ENCODE data around the gene VAMP8.
"Not testable (repeated sequence)": the region's sequence is repeated elsewhere in the genome, so short reads cannot be mapped to it uniquely, and the experiment has no call there.

VAMP8 gene

GRCh38 chr2:85600951-85601770 is 23.8 kb downstream of the VAMP8 start:
- DNase-seq: no peak

- no peak for DNase-seq
These were observed 24.5 kb downstream of the VAMP8 start for GRCh38 chr2:85601771-85602475.

DNA sequence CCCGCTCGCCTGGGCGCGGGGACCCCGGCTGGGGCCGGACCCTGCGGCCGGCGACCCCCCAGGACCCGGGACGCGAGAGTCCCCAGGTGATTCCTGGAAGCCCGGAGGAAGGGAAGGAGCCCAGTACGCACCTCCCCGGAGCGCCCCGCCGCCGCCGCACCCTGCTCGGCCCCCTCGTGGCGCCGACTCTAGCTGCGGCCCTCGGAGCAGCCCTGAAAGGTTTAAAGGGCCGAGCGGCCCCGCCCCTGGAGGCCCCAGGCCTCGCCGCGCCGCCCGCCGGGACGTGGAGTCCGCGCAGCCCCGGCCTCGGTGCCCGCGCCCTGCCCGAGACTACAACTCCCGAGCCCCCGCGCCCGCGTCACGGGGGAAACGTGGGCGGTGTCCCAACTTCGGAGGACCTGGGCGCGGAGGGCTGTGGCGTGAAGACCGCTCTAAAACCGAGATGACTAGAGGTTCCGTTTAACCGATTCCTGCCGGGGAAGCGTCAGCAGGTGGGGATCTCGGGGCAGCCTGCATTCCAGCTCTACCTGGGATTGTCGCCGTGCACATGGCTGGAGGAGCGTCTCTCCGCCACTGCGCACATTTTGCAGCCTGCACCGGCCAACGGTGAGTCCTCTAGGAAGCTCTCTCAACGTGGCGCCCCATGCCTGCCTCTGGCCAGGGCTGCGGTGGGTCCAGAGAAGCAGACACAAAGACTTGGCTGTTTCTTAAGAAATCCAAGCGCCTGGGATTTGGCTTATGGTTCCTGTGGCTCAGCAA is 25.3 kb downstream of the VAMP8 start, which contains the start of gene TMEM150A:
TMEM150A (minus strand) TSS at position 223 of the 759 bp plus-strand sequence. CDS start 750 bp downstream, outside the sequence.
- peak; percentile 60 for DNase-seq

DNA sequence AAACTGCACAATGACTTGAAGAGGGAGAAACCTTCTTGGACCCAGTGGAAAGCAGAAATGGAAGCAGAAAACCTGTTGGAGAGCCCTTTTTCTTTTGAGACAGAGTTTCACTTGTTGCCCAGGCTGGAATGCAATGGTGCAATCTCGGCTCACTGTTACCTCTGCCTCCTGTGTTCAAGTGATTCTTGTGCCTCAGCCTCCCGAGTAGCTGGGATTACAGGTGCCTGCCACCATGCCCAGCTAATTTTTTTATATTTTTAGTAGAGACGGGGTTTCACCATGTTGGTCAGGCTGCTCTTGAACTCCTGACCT is 26.7 kb downstream of the VAMP8 start:
- DNase-seq: not testable (repeated sequence)

DNA sequence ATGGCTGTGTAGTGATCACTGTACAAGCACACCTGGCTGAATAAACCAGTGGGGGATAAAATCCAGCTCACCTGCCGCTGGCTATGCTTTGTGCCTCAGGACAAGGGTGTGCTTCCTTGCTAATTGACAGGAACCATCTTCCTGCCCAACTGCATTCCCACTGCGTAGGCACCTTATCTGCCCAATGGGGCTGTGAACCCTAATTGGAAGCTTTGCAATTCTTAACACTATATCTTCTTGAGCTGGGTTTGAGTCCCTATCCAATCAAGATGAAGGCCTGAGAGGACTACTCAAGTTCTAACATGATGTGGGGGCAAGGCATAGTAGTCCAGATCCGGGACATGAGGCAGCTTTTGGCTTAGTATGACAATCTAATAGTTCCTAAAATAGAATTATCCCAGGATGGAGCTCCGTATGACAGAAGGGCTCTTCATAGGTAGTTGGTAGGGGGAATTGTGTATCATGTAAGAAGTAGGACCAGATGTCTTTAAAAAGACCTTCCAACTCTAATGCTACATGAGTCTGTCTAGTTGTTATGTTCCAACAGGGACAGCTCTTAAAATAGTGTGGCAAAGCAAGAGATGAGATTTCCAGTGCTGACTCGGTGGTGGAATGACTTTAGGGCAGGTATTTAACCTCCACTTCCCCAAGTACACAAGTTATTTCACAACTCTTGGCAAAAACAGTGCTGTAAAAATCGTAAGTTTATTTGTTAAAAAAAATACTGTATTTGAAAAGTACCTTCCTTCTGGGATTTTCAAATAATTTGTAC is 27.4 kb downstream of the VAMP8 start:
- no peak for DNase-seq

DNA sequence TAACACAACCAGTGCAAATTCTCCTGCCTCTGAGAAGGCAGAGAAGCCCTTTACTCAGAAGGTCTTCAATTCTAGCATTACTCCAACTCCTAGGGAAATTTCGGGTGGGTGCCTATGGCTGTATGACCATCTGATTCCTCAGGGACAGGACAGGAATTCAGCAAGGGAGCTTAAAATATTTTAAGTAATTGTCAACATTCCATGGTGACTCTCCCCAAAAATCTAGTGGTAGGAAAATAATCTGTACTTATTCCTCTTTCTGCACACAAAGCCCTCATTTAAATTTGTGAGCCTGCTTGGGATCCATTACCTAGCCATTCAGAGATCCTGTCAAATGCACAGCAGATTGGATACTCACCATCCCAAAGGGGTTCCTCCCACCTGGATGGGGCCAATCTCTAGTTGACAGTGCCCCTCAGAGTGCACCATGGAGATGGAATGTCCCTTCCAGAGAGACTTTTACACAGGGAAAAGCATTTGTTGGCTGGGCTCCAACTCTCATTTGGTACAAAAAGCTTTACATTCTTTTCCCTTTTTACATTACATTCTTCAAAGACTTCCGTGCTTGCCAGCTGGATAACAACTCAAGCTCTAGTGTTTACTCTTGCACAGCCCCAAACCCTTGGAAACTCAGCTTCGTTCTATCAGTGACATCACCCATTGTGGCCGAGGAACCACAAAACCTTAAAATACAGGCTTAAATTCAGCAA is 28.2 kb downstream of the VAMP8 start:
- peak; percentile 69 for DNase-seq

- DNase-seq: no peak
These were observed 28.7 kb downstream of the VAMP8 start for GRCh38 chr2:85606116-85606455.

- no peak for DNase-seq
These were observed 30.2 kb downstream of the VAMP8 start for GRCh38 chr2:85607268-85608215.

GRCh38 chr2:85611217-85611704 is 33.9 kb downstream of the VAMP8 start:
- no peak for DNase-seq

DNA sequence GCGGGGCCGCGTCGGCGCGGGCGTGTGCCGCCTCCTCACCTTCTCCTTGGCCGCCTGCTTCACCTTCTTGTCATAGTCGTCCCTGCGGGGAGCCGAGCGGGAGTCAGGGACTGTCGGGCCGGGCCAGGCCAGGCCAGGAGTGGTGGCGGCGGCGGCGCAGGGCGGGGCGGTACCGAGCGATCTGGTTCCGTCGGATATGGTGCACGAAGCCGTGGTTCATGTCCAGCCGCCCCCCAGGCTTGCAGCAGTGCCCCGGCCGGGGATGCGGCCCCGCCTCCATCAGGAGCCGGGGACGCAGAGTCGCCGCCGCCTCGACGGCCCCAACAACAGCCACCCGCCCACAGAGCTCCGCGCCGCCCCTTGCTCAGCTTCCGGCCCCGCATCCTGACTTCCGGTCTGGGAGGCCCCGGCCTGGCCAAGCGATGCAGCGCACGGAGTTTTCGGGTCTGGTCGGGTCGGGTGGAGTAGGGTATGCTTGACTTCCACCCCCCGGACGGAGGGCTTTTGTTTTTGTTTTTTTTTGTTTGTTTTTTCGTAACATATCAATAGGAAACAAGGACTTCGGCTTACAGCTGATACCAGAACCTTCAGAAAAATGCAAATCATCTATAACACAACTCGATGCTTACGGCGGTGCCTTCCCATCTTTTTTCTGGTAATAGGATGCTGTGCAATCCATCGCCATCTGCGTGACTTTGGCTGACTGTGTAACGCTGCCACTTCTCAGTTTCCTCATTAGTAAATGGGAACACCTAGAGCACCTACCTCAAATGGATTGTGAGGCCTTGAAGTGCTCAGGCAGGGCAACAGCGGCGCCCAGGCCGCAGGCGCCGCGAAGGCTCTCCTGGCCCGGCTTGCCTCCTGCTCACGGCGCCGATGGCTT is 34.6 kb downstream of the VAMP8 start, which contains the start of gene C2orf68:
C2orf68 (minus strand) TSS at position 362 of the 883 bp plus-strand sequence; CDS start at position 280, 82 bp downstream.
- peak; percentile 77 for DNase-seq

GRCh38 chr2:85613717-85614515 is 36.5 kb downstream of the VAMP8 start:
- no peak for DNase-seq

DNA sequence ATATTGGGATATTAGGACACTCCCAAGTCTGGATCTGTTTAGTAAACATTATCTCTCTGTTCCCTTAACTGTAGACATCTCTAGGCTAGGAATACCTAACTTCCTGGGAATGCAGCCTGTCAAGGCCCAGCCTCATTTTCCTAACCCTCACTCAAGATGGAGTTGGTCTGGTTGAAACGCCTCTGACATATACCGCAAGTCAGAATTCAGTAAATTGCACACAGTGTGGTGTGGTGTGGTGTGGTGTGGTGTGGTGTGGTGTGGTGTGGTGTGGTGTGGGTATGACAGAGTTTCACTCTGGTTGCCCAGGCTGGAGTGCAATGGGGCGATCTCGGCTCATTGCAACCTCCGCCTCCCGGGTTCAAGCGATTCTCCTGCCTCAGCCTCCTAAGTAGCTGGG is 37.4 kb downstream of the VAMP8 start:
- DNase-seq: not testable (repeated sequence)

DNA sequence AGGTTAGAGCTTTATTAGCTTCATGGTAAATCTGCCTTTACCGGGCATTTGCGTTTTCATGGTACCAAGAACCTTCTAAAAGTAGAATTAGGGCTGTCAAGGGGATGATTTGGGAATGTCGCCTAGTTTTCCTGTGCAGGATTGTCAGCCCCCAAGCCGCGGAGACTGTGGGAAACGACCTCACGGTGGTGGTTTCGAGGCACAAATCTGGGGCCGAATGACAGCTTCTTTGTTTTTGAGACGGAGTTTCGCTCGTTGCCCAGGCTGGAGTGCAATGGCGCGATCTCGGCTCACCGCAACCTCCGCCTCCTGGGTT is 38.0 kb downstream of the VAMP8 start:
- no peak for DNase-seq

- DNase-seq: not testable (repeated sequence)
These were observed 40.3 kb downstream of the VAMP8 start for GRCh38 chr2:85617723-85618122.

DNA sequence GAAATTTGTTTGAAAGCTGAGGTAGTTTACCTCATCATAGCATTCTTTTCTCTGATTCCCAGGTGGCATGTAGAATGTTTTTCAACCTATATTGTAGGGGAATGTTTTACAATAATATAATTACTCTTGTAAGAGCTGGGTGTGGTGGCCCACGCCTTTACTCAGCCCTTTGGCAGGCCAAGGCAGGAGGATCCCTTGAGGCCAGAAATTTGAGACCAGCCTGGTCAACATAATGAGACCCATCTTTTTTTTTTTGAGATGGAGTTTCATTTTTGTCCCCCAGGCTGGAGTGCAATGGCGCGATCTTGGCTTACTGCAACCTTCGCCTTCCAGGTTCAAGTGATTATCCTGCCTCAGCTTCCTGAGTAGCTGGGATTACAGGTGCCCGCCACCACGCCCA is 42.2 kb downstream of the VAMP8 start:
- DNase-seq: no peak

DNA sequence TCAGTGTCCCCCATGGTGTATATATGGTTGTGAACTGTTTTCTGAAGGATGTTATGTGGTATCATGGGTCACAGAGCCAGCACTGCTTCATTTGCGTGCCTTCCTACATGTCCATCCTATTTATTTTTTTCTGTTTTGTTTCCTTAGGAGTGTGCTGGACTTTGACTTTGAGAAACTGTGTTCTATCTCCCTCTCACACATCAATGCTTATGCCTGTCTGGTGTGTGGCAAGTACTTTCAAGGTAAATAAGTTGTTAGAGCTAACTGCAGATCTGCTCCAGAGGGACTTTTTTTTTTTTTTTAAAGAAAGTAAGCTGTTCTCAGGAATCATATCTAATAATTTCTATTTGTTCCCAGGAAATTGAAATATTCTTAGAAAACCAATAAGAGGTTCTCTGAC is 44.0 kb downstream of the VAMP8 start:
- DNase-seq: no peak

DNA sequence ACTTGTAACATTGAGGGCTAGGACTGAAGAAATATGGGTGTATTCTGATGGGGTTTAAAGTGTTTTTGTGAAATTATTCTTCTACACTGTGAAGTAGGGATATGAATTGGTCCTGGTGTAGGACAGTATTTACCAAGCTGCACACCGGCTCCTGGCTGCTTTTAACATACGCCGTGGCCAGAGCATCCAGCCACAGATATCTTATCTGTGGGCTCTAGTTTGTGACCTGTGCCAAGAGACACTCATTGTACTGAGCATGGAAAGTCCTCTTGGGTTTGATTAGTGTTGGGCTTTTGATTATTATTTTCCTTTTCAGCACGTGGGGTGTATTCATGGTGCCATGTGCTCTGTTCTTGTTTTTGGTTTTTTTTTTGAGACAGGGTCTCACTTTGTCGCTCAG is 46.6 kb downstream of the VAMP8 start:
- DNase-seq: no peak

- no peak for DNase-seq
These were observed 51.3 kb downstream of the VAMP8 start for GRCh38 chr2:85628658-85629057.

DNA sequence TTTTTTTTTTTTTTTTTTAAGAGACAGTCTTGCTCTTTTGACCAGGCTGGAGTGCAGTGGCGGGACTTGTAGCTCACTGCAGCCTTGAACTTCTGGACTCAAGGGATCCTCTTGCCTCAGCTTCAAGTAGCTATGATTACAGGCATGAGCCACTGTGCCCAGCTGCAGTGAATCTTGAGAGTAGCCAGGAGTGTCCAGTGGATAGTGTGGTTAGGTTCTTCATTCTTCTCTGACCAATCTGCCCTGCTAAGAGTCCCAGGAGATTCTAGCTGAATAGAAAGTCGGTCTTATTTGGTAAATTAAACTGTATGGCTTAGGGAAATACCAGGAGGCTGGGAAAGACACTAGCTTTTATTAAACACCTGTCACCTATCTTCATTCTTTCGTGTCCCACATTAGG is 53.9 kb downstream of the VAMP8 start:
- DNase-seq: no peak
